ENCODE measurements around the gene GPR17. TPM values are rescaled to one million over a fixed set of nuclear protein-coding genes. Genes with fewer than 3 reads are reported as not detected.

GPR17 gene
- total and polyA plus RNA-seq, 9 of the 15 experiments (the other 6 are each of a cell fraction or from before 2014, with no cell fraction given) = not detected

- H3K9me3 ChIP-seq (replicated peaks; ENCODE audit: control insufficient read depth, insufficient read depth, low read depth, low read length) = no peaks in the 10 kb centered on the region; the same call in 1 of the 2 replicates
- 2% methylated on average over 6 of the region's 6 CpGs for whole genome bisulfite sequencing (ENCODE audit: insufficient coverage, low coverage, missing lambda C conversion rate)
- H3K79me2 ChIP-seq (ENCODE audit: control insufficient read depth, insufficient read depth, low read length) = no peaks in the 10 kb centered on the region
- no peak overlapping the region for H3K27ac ChIP-seq (ENCODE audit: extremely low read depth, low read depth, low read length)
- no peaks in the 10 kb centered on the region for H3K36me3 ChIP-seq (ENCODE audit: control insufficient read depth, insufficient read depth, low read length)
- no peak for DNase-seq (ENCODE audit: extremely low read depth in 1 of 4, low spot score in 3 of 4)
- in situ Hi-C loops (cut with MboI) = no loop called here
- H3K9ac ChIP-seq (ENCODE audit: insufficient read depth in 1 of 2, low read depth in 2 of 2, low read length in 2 of 2) = no peak overlapping the region
- ChIA-PET CTCF (ENCODE audit: low intra/inter-chr PET ratio) (no interaction called here), POLR2A (interaction anchor here (1.5 kb wide), 1 partner anchor 11 kb away, joined by 3 read pairs; no protein-coding TSS in a partner anchor)
- no peaks in the 10 kb centered on the region for H3K9me1 ChIP-seq (ENCODE audit: control insufficient read depth, insufficient read depth, low read length)
- no peak overlapping the region for H3K4me2 ChIP-seq (ENCODE audit: insufficient read depth, low read length)
- intact Hi-C loops (cut with micrococcal nuclease) = no loop called here
- no peak overlapping the region for H2AFZ ChIP-seq (ENCODE audit: low read depth, low read length)
- no TSS peak for BruUV-seq (replicated peaks)
- peaks cover 2 to 8% of the 10 kb centered on the region in 2 experiments; a peak in 3 of 5 replicates for H3K4me1 ChIP-seq (replicated peaks in 1 of 2; ENCODE audit: control insufficient read depth in 2 of 2, insufficient read depth in 2 of 2, low read length in 2 of 2)
- ATAC-seq = no peak
- no peaks in the 10 kb centered on the region; the same call in 1 of the 2 replicates for H4K20me1 ChIP-seq (replicated peaks; ENCODE audit: control insufficient read depth, insufficient read depth, low read length)
- no peak for TF ChIP-seq SMC3 (conservative IDR thresholded peaks at IDR 0.05; ENCODE audit: insufficient read depth, low read depth, low read length)
- TF ChIP-seq ELK1 (CRISPR knock-in tag; IDR thresholded peaks at IDR 0.05) = no peak
- no peak for TF ChIP-seq ZBTB12 (CRISPR knock-in tag; IDR thresholded peaks at IDR 0.05)
- TF ChIP-seq ARHGAP35 (IDR thresholded peaks at IDR 0.05; ENCODE audit: partially characterized antibody) = no peak
- no peak for TF ChIP-seq JUND (IDR thresholded peaks at IDR 0.05; ENCODE audit: borderline replicate concordance, low read depth, low read length)
- no peak for TF ChIP-seq JUND (tag; IDR thresholded peaks at IDR 0.05; ENCODE audit: borderline replicate concordance, low read depth, low read length)
- TF ChIP-seq ZNF785 (CRISPR knock-in tag; IDR thresholded peaks at IDR 0.05) = no peak
- TF ChIP-seq BDP1 (IDR thresholded peaks at IDR 0.05; ENCODE audit: insufficient read depth, insufficient read length) = no peak
- TF ChIP-seq PHB2 (IDR thresholded peaks at IDR 0.05; ENCODE audit: low read depth) = no peak
- H3K4me3 ChIP-seq = no peak overlapping the region
- no peak for FAIRE-seq
- H3K27me3 ChIP-seq (ENCODE audit: control insufficient read depth in 2 of 2, insufficient read depth in 2 of 2, low read length in 2 of 2) = peaks cover 38 to 48% of the 10 kb centered on the region in 2 experiments
Observed at GRCh38 chr2:127664895-127665225, 18.9 kb downstream of the GPR17 start.

All from K562 (cell line).